ENCODE data around the gene GPC5. TPM values are rescaled to one million over a fixed set of nuclear protein-coding genes. Genes with fewer than 3 reads are reported as not detected.

Gene GPC5
- total RNA-seq, 4 donors from 2014 or later, result not detected

GRCh38 chr13:91693466-91693865 lies 295.0 kb downstream of the GPC5 start:
- ATAC-seq, result no peak
- TF ChIP-seq POLR2A (IDR thresholded peaks at IDR 0.05), result no peak
- TF ChIP-seq, protein P1, sequence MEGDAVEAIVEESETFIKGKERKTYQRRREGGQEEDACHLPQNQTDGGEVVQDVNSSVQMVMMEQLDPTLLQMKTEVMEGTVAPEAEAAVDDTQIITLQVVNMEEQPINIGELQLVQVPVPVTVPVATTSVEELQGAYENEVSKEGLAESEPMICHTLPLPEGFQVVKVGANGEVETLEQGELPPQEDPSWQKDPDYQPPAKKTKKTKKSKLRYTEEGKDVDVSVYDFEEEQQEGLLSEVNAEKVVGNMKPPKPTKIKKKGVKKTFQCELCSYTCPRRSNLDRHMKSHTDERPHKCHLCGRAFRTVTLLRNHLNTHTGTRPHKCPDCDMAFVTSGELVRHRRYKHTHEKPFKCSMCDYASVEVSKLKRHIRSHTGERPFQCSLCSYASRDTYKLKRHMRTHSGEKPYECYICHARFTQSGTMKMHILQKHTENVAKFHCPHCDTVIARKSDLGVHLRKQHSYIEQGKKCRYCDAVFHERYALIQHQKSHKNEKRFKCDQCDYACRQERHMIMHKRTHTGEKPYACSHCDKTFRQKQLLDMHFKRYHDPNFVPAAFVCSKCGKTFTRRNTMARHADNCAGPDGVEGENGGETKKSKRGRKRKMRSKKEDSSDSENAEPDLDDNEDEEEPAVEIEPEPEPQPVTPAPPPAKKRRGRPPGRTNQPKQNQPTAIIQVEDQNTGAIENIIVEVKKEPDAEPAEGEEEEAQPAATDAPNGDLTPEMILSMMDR (IDR thresholded peaks at IDR 0.05 in 4 of 5, conservative IDR thresholded peaks at IDR 0.05 in 1 of 5), result no peak
- H3K27ac ChIP-seq, result no peak overlapping the region
- H3K27me3 ChIP-seq, result no peaks in the 10 kb centered on the region
- no peaks in the 10 kb centered on the region for H3K9me3 ChIP-seq
- no peaks in the 10 kb centered on the region for H3K36me3 ChIP-seq
- no peak for DNase-seq
- in situ Hi-C loops (cut with MboI; ENCODE audit: low sequenced_read_pairs in 4 of 4), result no loop called here
- intact Hi-C loops (cut with DNase I; ENCODE audit: low total_unique reads), result no loop called here
- no peak overlapping the region for H3K4me3 ChIP-seq
- H3K4me1 ChIP-seq, result no peaks in the 10 kb centered on the region

DNA sequence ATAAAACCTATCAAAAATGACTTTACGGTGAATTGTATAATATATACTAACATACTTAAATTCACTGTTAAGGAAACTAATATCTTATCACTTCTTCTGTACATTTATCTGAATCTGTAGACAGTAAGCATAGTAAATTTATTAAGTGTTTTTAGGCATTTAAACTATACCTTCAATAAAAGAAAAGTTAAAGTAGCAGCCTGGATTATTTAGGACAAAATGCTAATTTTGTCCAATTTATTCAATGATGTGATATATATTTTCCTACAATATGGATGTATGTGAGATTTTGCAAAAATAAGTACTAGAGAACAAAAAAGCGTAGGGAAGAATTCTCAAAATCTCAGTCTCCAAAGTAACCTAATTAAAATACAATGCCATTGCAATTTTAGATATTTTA lies 299.9 kb downstream of the GPC5 start:
- intact Hi-C loops (cut with DNase I; ENCODE audit: low total_unique reads) (no loop called here), in situ Hi-C loops (cut with MboI; ENCODE audit: low sequenced_read_pairs in 4 of 4) (no loop called here)
- H3K27ac ChIP-seq, result no peak overlapping the region
- DNase-seq (no peak), ATAC-seq (no peak)
- TF ChIP-seq POLR2A (IDR thresholded peaks at IDR 0.05), result no peak
- no peaks in the 10 kb centered on the region for H3K9me3 ChIP-seq
- no peaks in the 10 kb centered on the region for H3K27me3 ChIP-seq
- no peaks in the 10 kb centered on the region for H3K36me3 ChIP-seq
- H3K4me1 ChIP-seq, result no peaks in the 10 kb centered on the region
- H3K4me3 ChIP-seq, result no peak overlapping the region

- ATAC-seq (no peak), DNase-seq (no peak)
- H3K4me3 ChIP-seq, result no peak overlapping the region
- no peak overlapping the region for H3K27ac ChIP-seq
- no peaks in the 10 kb centered on the region for H3K27me3 ChIP-seq
- intact Hi-C loops (cut with DNase I; ENCODE audit: low total_unique reads) (no loop called here), in situ Hi-C loops (cut with MboI; ENCODE audit: low sequenced_read_pairs in 4 of 4) (no loop called here)
- TF ChIP-seq, protein P1 (IDR thresholded peaks at IDR 0.05 in 4 of 5, conservative IDR thresholded peaks at IDR 0.05 in 1 of 5), result no peak
- no peak for TF ChIP-seq POLR2A (IDR thresholded peaks at IDR 0.05)
- H3K36me3 ChIP-seq, result no peaks in the 10 kb centered on the region
- no peaks in the 10 kb centered on the region for H3K9me3 ChIP-seq
- no peaks in the 10 kb centered on the region for H3K4me1 ChIP-seq
Measured at GRCh38 chr13:91698767-91699166, 300.3 kb downstream of the GPC5 start.

DNA sequence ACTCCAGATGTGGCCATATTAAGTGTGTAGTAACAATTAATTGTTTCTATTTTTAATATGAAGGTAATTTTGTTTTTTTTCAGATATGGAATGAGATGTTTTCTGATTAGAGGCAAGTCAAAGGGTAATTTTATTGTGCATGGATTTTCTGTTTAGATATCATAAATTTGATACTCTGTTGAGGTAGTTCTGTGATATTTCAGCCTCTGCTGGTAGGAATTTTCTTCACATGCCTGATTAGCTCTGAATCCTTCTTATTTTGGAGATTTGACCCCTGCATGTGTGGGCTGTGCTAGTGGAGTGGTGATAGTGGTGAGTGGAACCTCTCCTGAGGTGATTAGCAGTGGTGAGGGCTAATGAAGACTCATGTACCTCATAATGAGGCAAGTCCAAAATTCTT lies 301.4 kb downstream of the GPC5 start:
- H3K4me1 ChIP-seq, result no peaks in the 10 kb centered on the region
- no peaks in the 10 kb centered on the region for H3K9me3 ChIP-seq
- no peak overlapping the region for H3K4me3 ChIP-seq
- H3K36me3 ChIP-seq, result no peaks in the 10 kb centered on the region
- TF ChIP-seq, protein P1 (IDR thresholded peaks at IDR 0.05 in 4 of 5, conservative IDR thresholded peaks at IDR 0.05 in 1 of 5), result no peak
- no peak for TF ChIP-seq POLR2A (IDR thresholded peaks at IDR 0.05)
- no peak for DNase-seq
- in situ Hi-C loops (cut with MboI; ENCODE audit: low sequenced_read_pairs in 4 of 4) (no loop called here), intact Hi-C loops (cut with DNase I; ENCODE audit: low total_unique reads) (no loop called here)
- no peak overlapping the region for H3K27ac ChIP-seq
- H3K27me3 ChIP-seq, result no peaks in the 10 kb centered on the region
- no peak for ATAC-seq

GRCh38 chr13:91701975-91702374 lies 303.6 kb downstream of the GPC5 start:
- Histone ChIP-seq H3K27me3 (no peaks in the 10 kb centered on the region), H3K4me3 (no peak overlapping the region), H3K4me1 (no peaks in the 10 kb centered on the region), H3K27ac (no peak overlapping the region), H3K9me3 (no peaks in the 10 kb centered on the region), H3K36me3 (no peaks in the 10 kb centered on the region)
- TF ChIP-seq, protein P1 (IDR thresholded peaks at IDR 0.05 in 4 of 5, conservative IDR thresholded peaks at IDR 0.05 in 1 of 5), result no peak
- TF ChIP-seq POLR2A (IDR thresholded peaks at IDR 0.05), result no peak
- in situ Hi-C loops (cut with MboI; ENCODE audit: low sequenced_read_pairs in 4 of 4), result no loop called here
- DNase-seq, result no peak
- ATAC-seq, result no peak
- intact Hi-C loops (cut with DNase I; ENCODE audit: low total_unique reads), result no loop called here

Data from gastrocnemius medialis (tissue), 4 donors.